GM19463 (cell line): Measurements from ENCODE around the gene ART4.

Source experiments
- ATAC-seq: cut with Tn5 transposase; IDR thresholded peaks from one replicate; pipeline ENCODE4 v1.9.1; 2021; ENCODE audit warnings: mild to moderate bottlenecking, moderate library complexity; ENCODE audit not compliant: unreplicated experiment

ART4 gene

GRCh38 chr12:14853961-14854360 is 10.6 kb upstream of the ART4 start:
- no peak for ATAC-seq

- no peak for ATAC-seq
Measured at GRCh38 chr12:14852880-14853279, 9.6 kb upstream of the ART4 start.

- ATAC-seq = peak; percentile 77
Measured at GRCh38 chr12:14850929-14851663, 7.8 kb upstream of the ART4 start.

- ATAC-seq = no peak
Measured at GRCh38 chr12:14849661-14850060, 6.3 kb upstream of the ART4 start.

GRCh38 chr12:14846876-14847580 is 3.7 kb upstream of the ART4 start:
- no peak for ATAC-seq

GRCh38 chr12:14846042-14846587 is 2.8 kb upstream of the ART4 start:
- ATAC-seq = no peak

- no peak for ATAC-seq
Measured at GRCh38 chr12:14845350-14845750, 2.0 kb upstream of the ART4 start.

- ATAC-seq = no peak
Measured at GRCh38 chr12:14844401-14844800, 1.1 kb upstream of the ART4 start.

- no peak for ATAC-seq
Measured at GRCh38 chr12:14842315-14842714, 1.0 kb downstream of the ART4 start.

- no peak for ATAC-seq
Measured at GRCh38 chr12:14841761-14842160, 1.6 kb downstream of the ART4 start.

GRCh38 chr12:14840616-14841015 is 2.7 kb downstream of the ART4 start:
- ATAC-seq = no peak

GRCh38 chr12:14839262-14839661 is 4.1 kb downstream of the ART4 start:
- ATAC-seq = no peak

GRCh38 chr12:14836336-14837210 is 6.8 kb downstream of the ART4 start:
- no peak for ATAC-seq

- no peak for ATAC-seq
Measured at GRCh38 chr12:14834509-14834908, 8.8 kb downstream of the ART4 start.

GRCh38 chr12:14833952-14834351 is 9.4 kb downstream of the ART4 start:
- no peak for ATAC-seq

- no peak for ATAC-seq
Measured at GRCh38 chr12:14833336-14833735, 10.0 kb downstream of the ART4 start.

- peak; percentile 91 for ATAC-seq
Measured at GRCh38 chr12:14828892-14829291, 14.4 kb downstream of the ART4 start.

GRCh38 chr12:14827043-14827442 is 16.3 kb downstream of the ART4 start:
- no peak for ATAC-seq

- ATAC-seq = no peak
Measured at GRCh38 chr12:14826491-14826890, 16.8 kb downstream of the ART4 start.

GRCh38 chr12:14825256-14825655 is 18.1 kb downstream of the ART4 start:
- ATAC-seq = no peak

GRCh38 chr12:14824012-14824634 is 19.2 kb downstream of the ART4 start:
- ATAC-seq = no peak
